HL-60/S4 (cell line): ENCODE results near the gene ZNF488.

Experiments
- in situ Hi-C: fragments of 300-500 bp; cut with MboI; formaldehyde crosslinking; loops from 2 replicates; pipeline ENCODE4 v1.14.3; 2022; ENCODE audit warnings: low sequenced_read_pairs

ZNF488 gene

GRCh38 chr10:47350671-47351640 lies 33.1 kb downstream of the ZNF488 start:
- in situ Hi-C loops = no loop called here

- in situ Hi-C loops = no loop called here
Observed at GRCh38 chr10:47349941-47350371, 34.1 kb downstream of the ZNF488 start.

- in situ Hi-C loops = no loop called here
Observed at GRCh38 chr10:47349516-47349915, 34.6 kb downstream of the ZNF488 start.

GRCh38 chr10:47348661-47349470 lies 35.2 kb downstream of the ZNF488 start:
- in situ Hi-C loops = no loop called here

- in situ Hi-C loops = no loop called here
Observed at GRCh38 chr10:47348138-47348651, 35.9 kb downstream of the ZNF488 start, which contains the start of gene RBP3. Gene RBP3, plus strand, starts transcription at chr10:47348363. Its CDS starts 122 bp downstream, at chr10:47348485.

GRCh38 chr10:47347303-47347675 lies 36.8 kb downstream of the ZNF488 start:
- in situ Hi-C loops = no loop called here

GRCh38 chr10:47346581-47347302 lies 37.4 kb downstream of the ZNF488 start:
- in situ Hi-C loops = no loop called here

- in situ Hi-C loops = no loop called here
Observed at GRCh38 chr10:47344996-47345870, 38.9 kb downstream of the ZNF488 start.

- in situ Hi-C loops = no loop called here
Observed at GRCh38 chr10:47340608-47341170, 43.4 kb downstream of the ZNF488 start.

GRCh38 chr10:47339759-47340607 lies 44.1 kb downstream of the ZNF488 start:
- in situ Hi-C loops = no loop called here

- in situ Hi-C loops = no loop called here
Observed at GRCh38 chr10:47339186-47339735, 44.8 kb downstream of the ZNF488 start.

- in situ Hi-C loops = no loop called here
Observed at GRCh38 chr10:47337310-47337709, 46.8 kb downstream of the ZNF488 start.

GRCh38 chr10:47336387-47337134 lies 47.5 kb downstream of the ZNF488 start:
- in situ Hi-C loops = no loop called here

- in situ Hi-C loops = no loop called here
Observed at GRCh38 chr10:47335906-47336305, 48.2 kb downstream of the ZNF488 start.

- in situ Hi-C loops = no loop called here
Observed at GRCh38 chr10:47334466-47335295, 49.4 kb downstream of the ZNF488 start.

- in situ Hi-C loops = no loop called here
Observed at GRCh38 chr10:47333532-47333931, 50.6 kb downstream of the ZNF488 start.

GRCh38 chr10:47332946-47333345 lies 51.1 kb downstream of the ZNF488 start:
- in situ Hi-C loops = no loop called here
